ENCODE measurements around the gene ALKBH5. TPM values are rescaled to one million over a fixed set of nuclear protein-coding genes. Genes with fewer than 3 reads are reported as not detected.

Gene ALKBH5
- total RNA-seq, 1 donor from 2014 or later: 104 TPM

GRCh38 chr17:18151290-18151689 lies 32.3 kb upstream of the ALKBH5 start:
- no peak for TF ChIP-seq CTCF (conservative IDR thresholded peaks at IDR 0.05)
- Mint-ChIP-seq H3K27ac (ENCODE audit: unreplicated experiment) (no peak overlapping the region), H3K27me3 (ENCODE audit: low read depth) (no peaks in the 10 kb centered on the region), H3K9me3 (no peaks in the 10 kb centered on the region), H3K4me3 (no peak overlapping the region), H3K4me1 (peaks cover 27% of the 10 kb centered on the region), H3K36me3 (ENCODE audit: low read depth) (no peaks in the 10 kb centered on the region)
- no peak for DNase-seq (ENCODE audit: low read depth, low spot score)

- no peak for DNase-seq (ENCODE audit: low read depth, low spot score)
- H3K4me3 Mint-ChIP-seq: no peak overlapping the region
- peaks cover 31% of the 10 kb centered on the region for H3K4me1 Mint-ChIP-seq
- H3K9me3 Mint-ChIP-seq: no peaks in the 10 kb centered on the region
- no peaks in the 10 kb centered on the region for H3K36me3 Mint-ChIP-seq (ENCODE audit: low read depth)
- H3K27ac Mint-ChIP-seq (ENCODE audit: unreplicated experiment): no peak overlapping the region
- H3K27me3 Mint-ChIP-seq (ENCODE audit: low read depth): no peaks in the 10 kb centered on the region
- TF ChIP-seq CTCF (conservative IDR thresholded peaks at IDR 0.05): no peak
Observed at GRCh38 chr17:18155179-18155578, 28.4 kb upstream of the ALKBH5 start.

GRCh38 chr17:18156171-18156975 lies 27.3 kb upstream of the ALKBH5 start:
- peaks cover 38% of the 10 kb centered on the region for H3K4me1 Mint-ChIP-seq
- H3K27ac Mint-ChIP-seq (ENCODE audit: unreplicated experiment): peak overlapping the region; percentile 96
- DNase-seq (ENCODE audit: low read depth, low spot score): no peak
- no peaks in the 10 kb centered on the region for H3K36me3 Mint-ChIP-seq (ENCODE audit: low read depth)
- TF ChIP-seq CTCF (conservative IDR thresholded peaks at IDR 0.05): no peak
- no peaks in the 10 kb centered on the region for H3K9me3 Mint-ChIP-seq
- no peak overlapping the region for H3K4me3 Mint-ChIP-seq
- no peaks in the 10 kb centered on the region for H3K27me3 Mint-ChIP-seq (ENCODE audit: low read depth)

GRCh38 chr17:18156976-18157280 lies 26.7 kb upstream of the ALKBH5 start:
- Mint-ChIP-seq H3K9me3 (no peaks in the 10 kb centered on the region), H3K4me3 (no peak overlapping the region), H3K4me1 (peaks cover 43% of the 10 kb centered on the region), H3K27me3 (ENCODE audit: low read depth) (no peaks in the 10 kb centered on the region), H3K27ac (ENCODE audit: unreplicated experiment) (no peak overlapping the region), H3K36me3 (ENCODE audit: low read depth) (no peaks in the 10 kb centered on the region)
- no peak for DNase-seq (ENCODE audit: low read depth, low spot score)
- no peak for TF ChIP-seq CTCF (conservative IDR thresholded peaks at IDR 0.05)

GRCh38 chr17:18157354-18157985 lies 26.2 kb upstream of the ALKBH5 start:
- Mint-ChIP-seq H3K9me3 (no peaks in the 10 kb centered on the region), H3K4me1 (peaks cover 45% of the 10 kb centered on the region), H3K27me3 (ENCODE audit: low read depth) (no peaks in the 10 kb centered on the region), H3K27ac (ENCODE audit: unreplicated experiment) (no peak overlapping the region), H3K4me3 (peak overlapping the region; percentile 56), H3K36me3 (ENCODE audit: low read depth) (no peaks in the 10 kb centered on the region)
- DNase-seq (ENCODE audit: low read depth, low spot score): no peak
- TF ChIP-seq CTCF (conservative IDR thresholded peaks at IDR 0.05): no peak

Measured in neural crest cell (in vitro differentiated cells).